WTC11 (cell line): ENCODE measurements around the gene MTA2. TPM values are rescaled to one million over a fixed set of nuclear protein-coding genes. Genes with fewer than 3 reads are reported as not detected.

Source experiments
- ATAC-seq: fragments of 200-7000 bp; cut with Tn5 transposase; 2 replicates; pipeline ENCODE4 v1.10.0; 2021; ENCODE audit warnings: mild to moderate bottlenecking, moderate library complexity
- CTCF ChIA-PET: fragments of 300-600 bp; sonication (Branson Sonifier 250); formaldehyde crosslinking; loops from one replicate; lab custom pipeline; 2021; ENCODE audit warnings: antibody characterized with exemption; lab: Charles Lee
- POLR2A ChIA-PET: fragments of 350-600 bp; sonication (Branson Sonifier 250); formaldehyde crosslinking; loops from one replicate; lab custom pipeline; 2021; ENCODE audit warnings: antibody characterized with exemption; lab: Charles Lee
- DNase-seq: peaks from one replicate; pipeline ENCODE4 v3.0.0; 2021; ENCODE audit warnings: low spot score
- H3K27ac Mint-ChIP-seq: 2 replicates; pipeline ENCODE4 v1.8.0; 2021; ENCODE audit warnings: mixed read lengths
- H3K27me3 Mint-ChIP-seq: 2 replicates; pipeline ENCODE4 v1.8.0; 2021; ENCODE audit warnings: low read depth, mild to moderate bottlenecking, moderate library complexity, mixed read lengths
- H3K36me3 Mint-ChIP-seq: 2 replicates; pipeline ENCODE4 v1.8.0; 2021; ENCODE audit warnings: mixed read lengths
- H3K4me1 Mint-ChIP-seq: 2 replicates; pipeline ENCODE4 v1.8.0; 2022; ENCODE audit warnings: mixed read lengths
- H3K4me3 Mint-ChIP-seq: 2 replicates; pipeline ENCODE4 v1.8.0; 2021; ENCODE audit warnings: mild to moderate bottlenecking, moderate library complexity, mixed read lengths
- H3K9me3 Mint-ChIP-seq: 2 replicates; pipeline ENCODE4 v1.8.0; 2021; ENCODE audit warnings: mixed read lengths
- CTCF ChIP-seq: fragments of 200-600 bp; IDR thresholded peaks from 2 replicates; pipeline ENCODE4 v1.8.0; 2022; ENCODE audit warnings: antibody characterized with exemption
- IRF1 ChIP-seq: sonication (generic); formaldehyde crosslinking; IDR thresholded peaks from 2 replicates; pipeline ENCODE4 v1.8.0; 2023; ENCODE audit warnings: missing genetic modification reagents
- MAX ChIP-seq: sonication (generic); formaldehyde crosslinking; IDR thresholded peaks from 2 replicates; pipeline ENCODE4 v1.8.0; 2022; ENCODE audit warnings: mild to moderate bottlenecking, missing genetic modification reagents
- ZNF263 ChIP-seq: sonication (generic); formaldehyde crosslinking; IDR thresholded peaks from 2 replicates; pipeline ENCODE4 v1.8.1; 2022; ENCODE audit warnings: low read depth, mild to moderate bottlenecking, moderate library complexity, missing genetic modification reagents
- total RNA-seq: library from RNA; stranded (reverse); gene quantifications from 3 replicates; pipeline ENCODE4 v1.2.3, GENCODE V29; 2021
- TF ChIP-seq, protein P1 (sequence below): sonication (generic); formaldehyde crosslinking; IDR thresholded peaks from 2 replicates; pipeline ENCODE4 v1.8.0; 2022; ENCODE audit warnings: mild to moderate bottlenecking, missing genetic modification reagents
- TF ChIP-seq, protein P2 (sequence below): sonication (generic); formaldehyde crosslinking; IDR thresholded peaks from 2 replicates; pipeline ENCODE4 v1.8.0; 2023; ENCODE audit warnings: missing genetic modification reagents, mild to moderate bottlenecking, borderline replicate concordance
- TF ChIP-seq, protein P3 (sequence below): sonication (generic); formaldehyde crosslinking; IDR thresholded peaks from 2 replicates; pipeline ENCODE4 v1.8.1; 2023; ENCODE audit warnings: mild to moderate bottlenecking, missing genetic modification reagents
- TF ChIP-seq, protein P4 (sequence below): sonication (generic); formaldehyde crosslinking; IDR thresholded peaks from 2 replicates; pipeline ENCODE4 v1.8.1; 2022; ENCODE audit warnings: low read depth, mild to moderate bottlenecking, moderate library complexity, missing genetic modification reagents, borderline replicate concordance
- TF ChIP-seq, protein P5 (sequence below): fragments of 250-450 bp; sonication (Bioruptor Pico); IDR thresholded peaks from 2 replicates; pipeline ENCODE4 v1.8.0; 2021; ENCODE audit warnings: mild to moderate bottlenecking

MTA2 gene
- total RNA-seq, 1 experiment from 2014 or later = 115 TPM

DNA sequence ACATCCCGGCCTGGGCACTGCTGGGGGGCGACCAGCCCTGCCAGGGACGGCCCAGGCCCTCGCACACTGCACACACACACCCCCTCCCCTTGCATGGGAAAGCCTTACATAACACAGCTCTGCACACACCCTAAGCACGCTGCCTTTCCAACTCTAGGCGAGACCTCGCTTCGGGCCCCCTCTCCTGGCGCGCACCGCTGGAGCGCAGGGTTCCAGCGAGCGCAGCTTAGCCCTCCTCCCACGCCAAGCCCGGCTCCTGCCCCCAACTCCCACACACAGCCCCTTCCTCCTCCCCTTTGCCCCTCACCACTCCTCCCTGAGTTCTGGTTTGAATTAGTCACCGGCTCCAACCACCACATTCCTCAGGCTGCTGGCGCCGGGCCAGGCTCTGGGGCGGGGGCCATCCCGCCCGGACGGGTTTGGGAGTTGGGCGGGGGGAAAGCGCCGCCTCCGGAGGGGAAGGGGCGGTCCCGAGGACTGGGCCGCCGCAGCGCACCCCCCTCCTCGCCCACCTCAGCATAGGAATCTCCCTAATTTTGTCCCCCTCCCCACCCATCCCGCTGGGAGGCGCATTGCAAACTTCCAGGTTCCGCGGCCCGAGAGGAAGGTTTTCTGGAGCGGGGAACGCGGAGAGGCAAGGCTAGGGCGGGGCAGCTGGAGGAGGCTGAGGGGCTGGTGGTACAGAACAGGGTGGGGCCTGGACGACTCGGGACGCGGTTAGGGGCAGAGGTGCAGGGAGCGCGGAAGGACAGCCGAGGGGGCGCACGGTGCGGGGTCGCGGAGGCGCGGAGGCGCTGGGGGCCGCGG is 56.0 kb downstream of the MTA2 start (continued):
- TF ChIP-seq, protein P1, sequence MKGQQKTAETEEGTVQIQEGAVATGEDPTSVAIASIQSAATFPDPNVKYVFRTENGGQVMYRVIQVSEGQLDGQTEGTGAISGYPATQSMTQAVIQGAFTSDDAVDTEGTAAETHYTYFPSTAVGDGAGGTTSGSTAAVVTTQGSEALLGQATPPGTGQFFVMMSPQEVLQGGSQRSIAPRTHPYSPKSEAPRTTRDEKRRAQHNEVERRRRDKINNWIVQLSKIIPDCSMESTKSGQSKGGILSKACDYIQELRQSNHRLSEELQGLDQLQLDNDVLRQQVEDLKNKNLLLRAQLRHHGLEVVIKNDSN (CRISPR knock-in tag) = no peak
- TF ChIP-seq, protein P2, sequence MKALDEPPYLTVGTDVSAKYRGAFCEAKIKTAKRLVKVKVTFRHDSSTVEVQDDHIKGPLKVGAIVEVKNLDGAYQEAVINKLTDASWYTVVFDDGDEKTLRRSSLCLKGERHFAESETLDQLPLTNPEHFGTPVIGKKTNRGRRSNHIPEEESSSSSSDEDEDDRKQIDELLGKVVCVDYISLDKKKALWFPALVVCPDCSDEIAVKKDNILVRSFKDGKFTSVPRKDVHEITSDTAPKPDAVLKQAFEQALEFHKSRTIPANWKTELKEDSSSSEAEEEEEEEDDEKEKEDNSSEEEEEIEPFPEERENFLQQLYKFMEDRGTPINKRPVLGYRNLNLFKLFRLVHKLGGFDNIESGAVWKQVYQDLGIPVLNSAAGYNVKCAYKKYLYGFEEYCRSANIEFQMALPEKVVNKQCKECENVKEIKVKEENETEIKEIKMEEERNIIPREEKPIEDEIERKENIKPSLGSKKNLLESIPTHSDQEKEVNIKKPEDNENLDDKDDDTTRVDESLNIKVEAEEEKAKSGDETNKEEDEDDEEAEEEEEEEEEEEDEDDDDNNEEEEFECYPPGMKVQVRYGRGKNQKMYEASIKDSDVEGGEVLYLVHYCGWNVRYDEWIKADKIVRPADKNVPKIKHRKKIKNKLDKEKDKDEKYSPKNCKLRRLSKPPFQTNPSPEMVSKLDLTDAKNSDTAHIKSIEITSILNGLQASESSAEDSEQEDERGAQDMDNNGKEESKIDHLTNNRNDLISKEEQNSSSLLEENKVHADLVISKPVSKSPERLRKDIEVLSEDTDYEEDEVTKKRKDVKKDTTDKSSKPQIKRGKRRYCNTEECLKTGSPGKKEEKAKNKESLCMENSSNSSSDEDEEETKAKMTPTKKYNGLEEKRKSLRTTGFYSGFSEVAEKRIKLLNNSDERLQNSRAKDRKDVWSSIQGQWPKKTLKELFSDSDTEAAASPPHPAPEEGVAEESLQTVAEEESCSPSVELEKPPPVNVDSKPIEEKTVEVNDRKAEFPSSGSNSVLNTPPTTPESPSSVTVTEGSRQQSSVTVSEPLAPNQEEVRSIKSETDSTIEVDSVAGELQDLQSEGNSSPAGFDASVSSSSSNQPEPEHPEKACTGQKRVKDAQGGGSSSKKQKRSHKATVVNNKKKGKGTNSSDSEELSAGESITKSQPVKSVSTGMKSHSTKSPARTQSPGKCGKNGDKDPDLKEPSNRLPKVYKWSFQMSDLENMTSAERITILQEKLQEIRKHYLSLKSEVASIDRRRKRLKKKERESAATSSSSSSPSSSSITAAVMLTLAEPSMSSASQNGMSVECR (CRISPR knock-in tag) = no peak; the same call in 1 of the 2 replicates
- TF ChIP-seq, protein P3, sequence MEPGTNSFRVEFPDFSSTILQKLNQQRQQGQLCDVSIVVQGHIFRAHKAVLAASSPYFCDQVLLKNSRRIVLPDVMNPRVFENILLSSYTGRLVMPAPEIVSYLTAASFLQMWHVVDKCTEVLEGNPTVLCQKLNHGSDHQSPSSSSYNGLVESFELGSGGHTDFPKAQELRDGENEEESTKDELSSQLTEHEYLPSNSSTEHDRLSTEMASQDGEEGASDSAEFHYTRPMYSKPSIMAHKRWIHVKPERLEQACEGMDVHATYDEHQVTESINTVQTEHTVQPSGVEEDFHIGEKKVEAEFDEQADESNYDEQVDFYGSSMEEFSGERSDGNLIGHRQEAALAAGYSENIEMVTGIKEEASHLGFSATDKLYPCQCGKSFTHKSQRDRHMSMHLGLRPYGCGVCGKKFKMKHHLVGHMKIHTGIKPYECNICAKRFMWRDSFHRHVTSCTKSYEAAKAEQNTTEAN (CRISPR knock-in tag) = no peak
- TF ChIP-seq MAX = peak; percentile 68; the same call in 1 of the 2 replicates
- TF ChIP-seq, protein P4, sequence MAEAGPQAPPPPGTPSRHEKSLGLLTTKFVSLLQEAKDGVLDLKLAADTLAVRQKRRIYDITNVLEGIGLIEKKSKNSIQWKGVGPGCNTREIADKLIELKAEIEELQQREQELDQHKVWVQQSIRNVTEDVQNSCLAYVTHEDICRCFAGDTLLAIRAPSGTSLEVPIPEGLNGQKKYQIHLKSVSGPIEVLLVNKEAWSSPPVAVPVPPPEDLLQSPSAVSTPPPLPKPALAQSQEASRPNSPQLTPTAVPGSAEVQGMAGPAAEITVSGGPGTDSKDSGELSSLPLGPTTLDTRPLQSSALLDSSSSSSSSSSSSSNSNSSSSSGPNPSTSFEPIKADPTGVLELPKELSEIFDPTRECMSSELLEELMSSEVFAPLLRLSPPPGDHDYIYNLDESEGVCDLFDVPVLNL (CRISPR knock-in tag) = no peak
- TF ChIP-seq, protein P5, sequence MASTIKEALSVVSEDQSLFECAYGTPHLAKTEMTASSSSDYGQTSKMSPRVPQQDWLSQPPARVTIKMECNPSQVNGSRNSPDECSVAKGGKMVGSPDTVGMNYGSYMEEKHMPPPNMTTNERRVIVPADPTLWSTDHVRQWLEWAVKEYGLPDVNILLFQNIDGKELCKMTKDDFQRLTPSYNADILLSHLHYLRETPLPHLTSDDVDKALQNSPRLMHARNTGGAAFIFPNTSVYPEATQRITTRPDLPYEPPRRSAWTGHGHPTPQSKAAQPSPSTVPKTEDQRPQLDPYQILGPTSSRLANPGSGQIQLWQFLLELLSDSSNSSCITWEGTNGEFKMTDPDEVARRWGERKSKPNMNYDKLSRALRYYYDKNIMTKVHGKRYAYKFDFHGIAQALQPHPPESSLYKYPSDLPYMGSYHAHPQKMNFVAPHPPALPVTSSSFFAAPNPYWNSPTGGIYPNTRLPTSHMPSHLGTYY (CRISPR knock-in tag) = no peak
- no peak for TF ChIP-seq CTCF
- peak; percentile 87 for TF ChIP-seq ZNF263

DNA sequence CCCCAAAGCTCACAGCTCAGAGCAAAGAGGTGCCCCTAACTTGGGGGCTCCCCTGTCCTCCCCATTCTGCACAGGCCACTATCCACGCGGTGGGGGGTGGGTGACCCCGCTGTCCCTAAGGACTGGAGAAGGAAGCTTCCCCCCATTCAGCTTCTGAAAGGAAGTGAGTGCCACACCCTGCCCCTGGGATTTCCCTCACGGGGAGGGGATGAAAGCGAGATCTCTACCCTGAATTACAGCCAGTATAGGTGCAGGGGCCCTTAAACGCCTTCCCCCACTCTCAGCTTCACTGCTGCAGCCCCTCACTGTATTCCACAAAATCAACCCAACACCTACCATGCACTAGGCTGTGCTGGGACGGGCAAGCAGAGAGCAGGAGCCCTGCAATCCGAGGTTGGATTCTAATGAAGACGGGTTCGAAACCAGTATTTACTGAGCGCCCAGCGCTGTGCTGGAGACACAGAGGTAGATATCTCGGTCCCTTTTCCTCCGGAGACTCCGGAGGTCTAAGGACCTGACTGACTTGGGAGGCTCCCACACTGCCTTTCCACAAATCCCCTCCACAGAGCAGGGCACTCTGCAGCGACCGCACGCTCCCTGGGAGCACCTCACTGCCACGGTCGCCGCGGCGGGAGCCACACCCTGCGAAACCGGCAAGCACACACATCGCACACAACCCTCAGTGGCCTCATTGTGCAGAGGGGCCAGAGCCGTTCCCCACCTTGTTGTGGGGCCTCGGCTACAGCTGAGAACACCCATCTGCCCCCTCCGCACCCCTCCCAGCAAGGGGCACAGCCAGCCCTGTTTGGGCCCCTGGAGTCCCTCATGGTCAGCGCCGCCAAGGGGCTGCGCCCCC is 56.9 kb downstream of the MTA2 start:
- no peak overlapping the region for H3K27ac Mint-ChIP-seq
- H3K4me3 Mint-ChIP-seq = peak overlapping the region; percentile 82
- no peaks in the 10 kb centered on the region for H3K36me3 Mint-ChIP-seq
- no peak for ATAC-seq
- TF ChIP-seq IRF1 (CRISPR knock-in tag) = 0 out of 2 replicates have a peak, but pooled peaks have one; percentile 22
- no peak for TF ChIP-seq MAX
- DNase-seq = no peak
- peaks cover 84% of the 10 kb centered on the region for H3K27me3 Mint-ChIP-seq
- POLR2A ChIA-PET = interaction anchor here (0.7 to 2.0 kb wide), 10 partner anchors 14 to 120 kb away, joined by 3 to 9 read pairs (median 4); partner anchors contain the start of genes C11orf98, CSKMT, EEF1G and TUT1
- no peaks in the 10 kb centered on the region for H3K9me3 Mint-ChIP-seq
- peaks cover 43% of the 10 kb centered on the region for H3K4me1 Mint-ChIP-seq
- CTCF ChIA-PET = interaction anchor here (0.6 to 13.3 kb wide), 14 partner anchors 11 to 155 kb away, joined by 3 to 552 read pairs (median 10); partner anchors contain the start of genes EML3, LBHD1, SCGB1A1 and TUT1
